ENCODE measurements around the gene TXNDC11.

TXNDC11 gene

GRCh38 chr16:11688520-11688886 lies 54.2 kb downstream of the TXNDC11 start:
- DNase-seq = no peak

- DNase-seq = no peak
Measured at GRCh38 chr16:11687601-11688519, 54.8 kb downstream of the TXNDC11 start.

GRCh38 chr16:11686713-11687380 lies 55.8 kb downstream of the TXNDC11 start:
- no peak for DNase-seq

- no peak for DNase-seq
Measured at GRCh38 chr16:11685844-11686618, 56.6 kb downstream of the TXNDC11 start.

- DNase-seq = no peak
Measured at GRCh38 chr16:11684231-11685025, 58.2 kb downstream of the TXNDC11 start.

- no peak for DNase-seq
Measured at GRCh38 chr16:11683145-11683544, 59.5 kb downstream of the TXNDC11 start.

GRCh38 chr16:11682655-11683096 lies 60.0 kb downstream of the TXNDC11 start:
- DNase-seq = no peak

GRCh38 chr16:11681976-11682654 lies 60.5 kb downstream of the TXNDC11 start:
- DNase-seq = no peak

- peak in 1 of 5 donors; percentile 50 for DNase-seq
Measured at GRCh38 chr16:11681556-11681955, 61.1 kb downstream of the TXNDC11 start.

- DNase-seq = no peak
Measured at GRCh38 chr16:11679941-11680911, 62.4 kb downstream of the TXNDC11 start.

- DNase-seq = no peak
Measured at GRCh38 chr16:11679250-11679649, 63.4 kb downstream of the TXNDC11 start.

GRCh38 chr16:11677959-11678881 lies 64.4 kb downstream of the TXNDC11 start:
- DNase-seq = no peak

- no peak for DNase-seq
Measured at GRCh38 chr16:11677451-11677951, 65.2 kb downstream of the TXNDC11 start.

- DNase-seq = no peak
Measured at GRCh38 chr16:11676799-11677198, 65.9 kb downstream of the TXNDC11 start.

GRCh38 chr16:11675561-11676511 lies 66.8 kb downstream of the TXNDC11 start:
- DNase-seq = no peak

- DNase-seq = no peak
Measured at GRCh38 chr16:11674818-11675560, 67.7 kb downstream of the TXNDC11 start.
